Right renal cortex interstitium (tissue), 3 donors: ENCODE results near the gene ZMAT1. TPM values are rescaled to one million over a fixed set of nuclear protein-coding genes. Genes with fewer than 3 reads are reported as not detected.
"Not testable (repeated sequence)": the region's sequence is repeated elsewhere in the genome, so short reads cannot be mapped to it uniquely, and the experiment has no call there.

ENCODE experiments used
- DNase-seq, 3 donors: peaks; one replicate each; pipeline ENCODE4 v3.0.0-alpha.2; 2013; ENCODE audit warnings: low read depth in 3 of 3, low spot score in 2 of 3
- polyA plus RNA-seq, 3 donors: library from polyadenylated mRNA; unstranded; fragments of 120-200 nt; gene quantifications; one replicate each; pipeline ENCODE4 v1.2.1, GENCODE V29; 2013; ENCODE audit not compliant: insufficient read length in 3 of 3

Gene ZMAT1
- 10 to 100 TPM; 23.1 to 32.4 (median 26.4) TPM for polyA plus RNA-seq

- peak; percentile 45 to 68 (median 63) for DNase-seq
Observed at GRCh38 chrX:101931488-101932248, at the start of gene ZMAT1. Gene ZMAT1 (minus strand): TSS chrX:101932027. CDS start chrX:101932008, 19 bp downstream.

GRCh38 chrX:101977106-101977505, 45.3 kb upstream of the ZMAT1 start:
- DNase-seq = no peak

GRCh38 chrX:101973066-101973465, 41.2 kb upstream of the ZMAT1 start:
- no peak for DNase-seq

GRCh38 chrX:101964923-101965539, 33.2 kb upstream of the ZMAT1 start:
- DNase-seq = not testable (repeated sequence)

- no peak for DNase-seq
Observed at GRCh38 chrX:101958139-101958538, 26.3 kb upstream of the ZMAT1 start.

GRCh38 chrX:101957174-101957573, 25.3 kb upstream of the ZMAT1 start:
- DNase-seq = no peak

GRCh38 chrX:101956556-101956955, 24.7 kb upstream of the ZMAT1 start:
- no peak for DNase-seq

- no peak for DNase-seq
Observed at GRCh38 chrX:101950581-101950980, 18.8 kb upstream of the ZMAT1 start.

GRCh38 chrX:101932249-101932570, 383 bp upstream of the ZMAT1 start:
- no peak for DNase-seq

- DNase-seq = peak in 1 of 3 donors; percentile 0
Observed at GRCh38 chrX:101931136-101931487, 715 bp downstream of the ZMAT1 start.

- DNase-seq = no peak
Observed at GRCh38 chrX:101925733-101926132, 6.1 kb downstream of the ZMAT1 start.

GRCh38 chrX:101918751-101919150, 13.1 kb downstream of the ZMAT1 start:
- DNase-seq = no peak

- DNase-seq = no peak
Observed at GRCh38 chrX:101906136-101906796, 25.6 kb downstream of the ZMAT1 start.

- DNase-seq = no peak
Observed at GRCh38 chrX:101904996-101905395, 26.8 kb downstream of the ZMAT1 start.

Other genes with a start within 250 kb of the ZMAT1 start
- 10 to 100 TPM; 20.8 to 26.0 (median 26.0) TPM for gene TCEAL2, start 193.7 kb upstream of the ZMAT1 start, polyA plus RNA-seq
- under 1 TPM; 0.19 to 0.54 (median 0.31) TPM for gene TCEAL6, start 210.5 kb upstream of the ZMAT1 start, polyA plus RNA-seq
- 10 to 100 TPM; 12.4 to 18.8 (median 13.5) TPM for gene BEX5, start 223.9 kb upstream of the ZMAT1 start, polyA plus RNA-seq